Vagina (tissue), 2 donors: ENCODE measurements around the gene FAM131C.
"Not testable (repeated sequence)": the region's sequence is repeated elsewhere in the genome, so short reads cannot be mapped to it uniquely, and the experiment has no call there.

Source experiments
- CTCF ChIP-seq, 3 experiments: fragments of 450-650 bp in 2 of 3; fragments of 200-600 bp in 1 of 3; sonication (generic) in 1 of 3; IDR thresholded peaks; one replicate each; pipeline ENCODE4 v1.5.1; 2017 to 2019; ENCODE audit warnings: antibody characterized with exemption in 3 of 3, mild to moderate bottlenecking in 2 of 3, moderate library complexity in 2 of 3
- POLR2A ChIP-seq, 2 donors: fragments of 450-650 bp; IDR thresholded peaks; one replicate each; pipeline ENCODE4 v1.6.1; 2017; ENCODE audit warnings: antibody characterized with exemption in 2 of 2, mild to moderate bottlenecking in 2 of 2, moderate library complexity in 2 of 2
- POLR2AphosphoS5 ChIP-seq, 2 donors: sonication (generic); formaldehyde crosslinking; IDR thresholded peaks; one replicate each; pipeline ENCODE4 v1.9.0; 2017; ENCODE audit warnings: antibody characterized with exemption in 2 of 2, mild to moderate bottlenecking in 2 of 2, low read depth in 1 of 2; ENCODE audit not compliant: insufficient read depth in 1 of 2

- not testable (repeated sequence) for TF ChIP-seq CTCF (IDR thresholded peaks at IDR 0.05); POLR2AphosphoS5 (IDR thresholded peaks at IDR 0.05; ENCODE audit: insufficient read depth in 1 of 2, low read depth in 1 of 2); POLR2A (IDR thresholded peaks at IDR 0.05)
These were observed 21.5 kb downstream of the FAM131C start for GRCh38 chr1:16051949-16052348.
